Epithelial cell of umbilical artery (primary cell): ENCODE data around the gene NT5DC4. TPM values are rescaled to one million over a fixed set of nuclear protein-coding genes. Genes with fewer than 3 reads are reported as not detected.

Experiments used
- total RNA-seq: library from RNA; depleted of rRNA; stranded (reverse); fragments of >200 nt; gene quantifications from 2 replicates; pipeline ENCODE4 v1.2.3, GENCODE V29; 2014

The NT5DC4 gene
- not detected in 2 replicates for total RNA-seq

GRCh38 chr2:112720785-112721184 lies at the start of gene NT5DC4:
TSS of gene NT5DC4 (plus strand) at chr2:112721020. CDS start at chr2:112721080, 60 bp downstream.

GRCh38 chr2:112764071-112765044 lies 43.5 kb downstream of the NT5DC4 start, which contains the start of gene CKAP2L:
TSS of gene CKAP2L (minus strand) at chr2:112764609. CDS start at chr2:112764598, 11 bp downstream.

GRCh38 chr2:112784199-112785189 lies 63.7 kb downstream of the NT5DC4 start, which contains the start of gene IL1A:
TSS of gene IL1A (minus strand) at chr2:112784493. CDS start at chr2:112783770, 723 bp downstream.

Other genes starting within 250 kb of the NT5DC4 start
- 36.3 and 40.0 TPM in 2 replicates for gene TTL, start 238.9 kb upstream of the NT5DC4 start, total RNA-seq
- 19.2 and 27.8 TPM in 2 replicates for gene POLR1B, start 178.6 kb upstream of the NT5DC4 start, total RNA-seq
- gene CHCHD5, start 136.4 kb upstream of the NT5DC4 start, total RNA-seq: 8.1 and 11.7 TPM in 2 replicates
- gene SLC20A1, start 75.1 kb upstream of the NT5DC4 start, total RNA-seq: 81.5 and 101 TPM in 2 replicates
- 4.2 and 6.7 TPM in 2 replicates for gene CKAP2L, start 43.6 kb downstream of the NT5DC4 start, total RNA-seq
- 0.97 and 2.9 TPM in 2 replicates for gene IL1A, start 63.5 kb downstream of the NT5DC4 start, total RNA-seq
- gene IL1B, start 115.8 kb downstream of the NT5DC4 start, total RNA-seq: 0.61 and 0.65 TPM in 2 replicates
- not detected in 2 replicates for gene IL37, start 190.1 kb downstream of the NT5DC4 start, total RNA-seq